ENCODE results near the gene SLC27A6.
"Not testable (repeated sequence)": the region's sequence is repeated elsewhere in the genome, so short reads cannot be mapped to it uniquely, and the experiment has no call there.

The SLC27A6 gene

DNA sequence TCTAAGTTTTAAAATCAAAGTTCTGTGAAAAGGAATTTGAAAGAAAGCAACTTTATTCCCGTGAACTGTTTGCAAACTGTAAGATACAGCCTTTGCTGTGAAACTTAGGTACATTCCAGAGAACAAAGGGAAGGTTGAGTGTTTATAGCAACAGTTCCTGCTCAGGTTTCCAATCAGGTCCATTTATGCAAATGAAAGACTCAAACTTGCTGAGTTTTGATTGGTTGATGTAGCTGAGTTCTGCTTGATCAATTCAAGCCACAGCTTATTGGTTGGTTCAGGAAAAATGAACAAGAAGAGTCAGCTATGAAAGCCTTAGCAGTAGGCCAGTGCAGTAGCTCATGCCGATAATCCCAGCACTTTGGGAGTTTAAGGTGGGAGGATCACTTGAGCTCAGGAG is 37.9 kb downstream of the SLC27A6 start:
- DNase-seq, result no peak

DNA sequence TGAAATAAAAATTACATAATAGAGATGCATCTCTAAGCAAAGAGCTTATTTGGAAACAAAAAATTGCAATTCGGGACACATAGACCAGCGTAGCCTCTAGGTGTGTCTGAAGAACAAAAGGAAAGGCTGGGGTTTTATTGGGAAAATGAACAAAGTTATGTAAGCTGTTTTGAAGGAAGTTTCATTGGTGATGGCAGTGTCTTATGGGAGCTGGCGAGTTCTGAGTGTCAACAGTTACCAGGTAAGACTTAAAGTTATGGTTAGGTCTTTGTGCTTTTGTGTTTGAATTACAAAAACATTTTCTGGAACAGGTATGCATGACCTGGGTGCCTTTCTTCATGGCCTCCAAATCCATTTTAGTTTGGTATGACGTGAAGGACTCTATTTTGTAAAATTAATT is 48.9 kb downstream of the SLC27A6 start:
- no peak for DNase-seq

GRCh38 chr5:129018837-129019236 is 53.5 kb downstream of the SLC27A6 start:
- no peak for DNase-seq

DNA sequence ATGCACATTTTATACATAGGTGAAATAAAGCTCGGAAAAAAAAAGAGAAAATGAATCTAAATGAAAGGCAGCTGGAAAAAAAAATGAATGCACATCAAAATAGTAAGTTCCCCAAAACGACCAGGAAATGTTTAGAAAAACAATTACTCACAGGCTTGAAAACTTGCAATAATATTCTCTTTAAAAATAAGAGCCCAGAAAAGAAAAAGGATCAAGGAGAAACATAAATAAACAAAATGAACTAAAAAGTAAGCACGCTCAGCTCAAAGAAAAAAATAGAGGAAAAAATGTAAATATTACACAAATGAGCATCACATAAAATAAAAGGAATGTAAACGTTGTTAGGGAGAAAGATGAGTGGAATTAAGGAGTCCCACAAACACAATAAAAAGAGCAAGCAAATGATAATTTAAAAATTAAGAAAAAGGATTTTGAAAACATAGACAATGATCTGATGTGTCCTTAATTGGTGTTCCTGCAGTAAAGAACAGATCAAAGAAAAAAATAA is 54.2 kb downstream of the SLC27A6 start:
- DNase-seq, result no peak

GRCh38 chr5:129020683-129021082 is 55.4 kb downstream of the SLC27A6 start:
- no peak for DNase-seq

DNA sequence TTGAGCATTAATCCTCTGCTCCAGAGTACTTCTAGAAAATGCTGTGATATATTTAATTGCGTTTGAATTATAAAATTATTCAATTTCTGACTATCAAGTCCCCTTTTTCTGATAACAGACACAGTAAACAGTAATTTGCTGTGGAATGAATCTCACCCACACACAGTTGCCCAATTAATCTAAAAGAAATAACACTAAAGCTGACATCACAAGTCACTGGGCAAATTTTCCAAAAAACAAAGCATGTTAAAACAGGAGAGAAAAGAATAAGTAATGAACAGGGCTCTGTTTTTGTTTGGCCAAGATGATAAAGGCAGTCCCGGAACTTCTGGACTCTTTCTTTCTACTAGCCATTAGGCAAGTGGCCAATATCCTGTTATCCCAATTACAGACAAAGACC is 56.5 kb downstream of the SLC27A6 start:
- no peak for DNase-seq

DNA sequence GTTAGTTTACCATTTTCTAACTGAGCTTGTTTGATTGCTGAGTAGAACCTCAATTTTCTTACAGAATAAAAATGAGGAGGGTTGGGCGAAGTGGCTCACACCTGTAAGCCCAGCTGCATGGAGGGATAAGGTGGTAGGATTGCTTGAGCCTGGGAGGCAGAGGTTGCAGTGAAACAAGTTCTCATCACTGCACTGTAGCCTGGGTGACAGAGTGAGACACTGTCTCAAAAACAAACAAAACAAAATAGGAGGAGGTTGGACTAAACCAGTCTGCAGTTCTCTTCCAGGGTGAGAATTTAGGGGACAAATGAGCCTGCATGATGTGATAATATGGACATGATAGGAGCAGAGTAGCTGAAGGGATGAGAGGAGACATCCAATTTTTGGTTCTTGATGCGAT is 57.3 kb downstream of the SLC27A6 start:
- DNase-seq, result no peak

- no peak for DNase-seq
Measured at GRCh38 chr5:129027260-129027659, 62.0 kb downstream of the SLC27A6 start.

- DNase-seq, result no peak
Measured at GRCh38 chr5:129031886-129032683, 66.8 kb downstream of the SLC27A6 start.

- DNase-seq, result not testable (repeated sequence)
Measured at GRCh38 chr5:129036257-129036656, 71.0 kb downstream of the SLC27A6 start.

- DNase-seq, result no peak
Measured at GRCh38 chr5:129041196-129041881, 76.1 kb downstream of the SLC27A6 start.

- DNase-seq, result no peak
Measured at GRCh38 chr5:129042306-129042705, 77.0 kb downstream of the SLC27A6 start.

DNA sequence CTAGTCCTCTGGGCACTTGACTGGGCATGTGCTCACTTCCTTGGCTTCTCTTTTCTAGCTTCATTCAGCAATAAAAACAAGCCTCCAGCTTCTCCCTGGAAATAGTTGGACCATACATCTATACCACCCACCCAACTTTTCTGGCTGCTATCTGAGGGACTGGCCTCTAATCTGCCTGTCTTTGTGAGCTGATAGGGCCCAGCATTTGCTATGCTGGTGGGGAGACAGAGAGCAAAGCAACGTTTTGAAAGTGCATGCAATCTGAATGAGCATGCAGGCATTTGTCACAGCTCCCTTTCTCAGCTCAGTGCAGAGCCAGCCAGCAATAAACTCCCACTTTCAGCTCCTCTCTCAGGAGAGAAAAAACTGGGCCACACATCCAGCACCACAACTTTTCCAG is 78.6 kb downstream of the SLC27A6 start:
- no peak for DNase-seq

- no peak for DNase-seq
Measured at GRCh38 chr5:129046151-129046550, 80.9 kb downstream of the SLC27A6 start.

- DNase-seq, result no peak
Measured at GRCh38 chr5:129048509-129048908, 83.2 kb downstream of the SLC27A6 start.

DNA sequence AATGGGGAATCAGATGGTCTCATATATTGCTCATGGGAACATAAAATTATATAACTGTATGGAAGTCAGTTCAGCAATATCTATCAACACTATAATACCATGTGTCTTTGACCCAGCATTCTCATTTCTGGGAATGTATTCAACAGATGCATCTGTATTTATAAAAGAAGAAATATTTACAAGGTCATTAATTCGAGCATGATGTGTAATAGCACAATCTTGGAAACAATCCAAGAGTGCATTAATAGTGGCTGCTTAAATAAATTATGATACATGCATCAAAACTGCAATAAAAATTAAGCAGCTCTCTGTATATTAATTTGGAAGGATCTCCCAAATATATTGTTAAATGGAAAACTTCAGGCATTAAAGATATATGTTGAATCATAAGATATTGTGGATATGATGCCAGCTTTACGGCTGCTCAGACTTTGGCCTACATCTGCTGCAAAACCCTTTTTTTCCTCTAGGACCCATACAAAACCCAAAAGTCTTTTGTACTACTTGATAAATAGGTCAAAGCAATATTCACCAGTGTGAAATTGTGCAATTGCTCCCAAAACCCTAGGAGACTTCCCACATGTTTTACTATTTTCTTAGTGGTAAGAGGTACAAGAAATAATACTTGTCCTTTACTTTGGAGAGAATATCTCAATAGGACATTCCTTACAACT is 84.0 kb downstream of the SLC27A6 start:
- no peak for DNase-seq

GRCh38 chr5:129051283-129051682 is 86.0 kb downstream of the SLC27A6 start:
- DNase-seq, result no peak

GRCh38 chr5:129053438-129053837 is 88.2 kb downstream of the SLC27A6 start:
- no peak for DNase-seq

- DNase-seq, result no peak
Measured at GRCh38 chr5:129057329-129057728, 92.0 kb downstream of the SLC27A6 start.

- DNase-seq, result no peak
Measured at GRCh38 chr5:129061849-129062248, 96.6 kb downstream of the SLC27A6 start.

DNA sequence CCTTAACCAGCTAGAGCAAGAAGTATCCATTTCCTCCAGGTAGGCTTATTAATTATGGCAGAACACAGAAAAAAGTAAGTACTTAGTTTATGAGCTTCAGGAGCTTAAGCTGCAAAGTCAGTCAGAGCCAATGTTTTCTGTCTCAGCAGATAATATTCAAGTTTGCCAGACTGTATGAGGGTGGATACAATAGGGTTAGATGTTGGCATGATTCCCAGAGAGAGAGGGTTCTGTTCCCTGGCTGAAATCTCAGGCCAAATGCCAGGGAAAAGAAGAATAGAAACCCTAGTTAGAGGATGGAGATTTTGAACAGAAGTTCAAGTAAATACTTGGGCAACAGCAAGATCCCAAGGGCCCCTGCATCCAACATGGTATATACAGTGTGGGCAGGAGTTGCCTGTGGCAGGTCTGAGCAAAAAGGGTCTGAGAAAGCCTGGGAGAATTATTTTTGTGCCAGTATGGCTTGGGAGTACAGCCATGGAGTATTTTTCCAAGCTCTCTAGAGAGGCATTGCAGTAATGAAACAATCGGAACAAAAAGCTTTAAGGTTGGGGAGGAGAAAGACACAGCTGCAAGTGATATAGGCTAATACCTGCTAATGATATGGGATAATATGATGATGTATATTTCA is 98.3 kb downstream of the SLC27A6 start:
- DNase-seq, result no peak

- no peak for DNase-seq
Measured at GRCh38 chr5:129065721-129066120, 100.4 kb downstream of the SLC27A6 start.

DNA sequence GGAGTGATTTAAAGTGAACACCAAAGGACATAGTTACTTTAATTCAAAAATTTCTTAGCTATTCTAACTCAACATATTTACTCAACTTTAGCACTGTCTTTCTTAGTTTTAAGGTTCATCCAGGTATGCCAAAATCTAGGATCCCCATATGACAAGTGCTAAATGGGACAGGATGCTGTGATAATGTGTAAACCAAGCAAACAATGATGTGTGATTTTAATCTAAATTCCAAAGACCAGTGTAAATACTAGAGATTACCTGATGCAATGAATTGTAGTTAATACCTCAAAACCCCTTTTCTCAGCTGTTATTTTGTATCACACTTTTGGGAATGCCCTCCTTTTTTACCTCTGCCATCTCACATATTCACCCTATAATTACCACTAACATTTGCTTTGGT is 102.5 kb downstream of the SLC27A6 start:
- DNase-seq, result no peak

Data from CD4-positive, alpha-beta T cell treated with Interleukin-17A for 1 hour (primary cell).